Keratinocyte (primary cell): Measurements from ENCODE around the gene MXRA5. TPM values are rescaled to one million over a fixed set of nuclear protein-coding genes. Genes with fewer than 3 reads are reported as not detected.

Experiments
- DNase-seq: peaks from one replicate; pipeline ENCODE4 v3.0.0-alpha.2; 2011; ENCODE audit warnings: low read depth, missing footprints, low spot score
- FAIRE-seq: peaks from 2 replicates; lab custom pipeline; 2011; peaks lifted over from hg19 to GRCh38; lab: Jason Lieb, UNC
- H2AFZ ChIP-seq: 2 replicates; pipeline ENCODE4 v1.6.0; 2012; ENCODE audit warnings: low read length, control low read depth, inconsistent platforms; ENCODE audit not compliant: control insufficient read depth
- H3K27ac ChIP-seq: 2 replicates; pipeline ENCODE4 v1.5.1; 2011; ENCODE audit warnings: low read length; ENCODE audit not compliant: control insufficient read depth, insufficient read depth
- H3K27me3 ChIP-seq: 3 replicates; pipeline ENCODE4 v1.6.0; 2011; ENCODE audit warnings: low read length; ENCODE audit not compliant: control insufficient read depth, insufficient read depth; ENCODE audit errors: extremely low read depth
- H3K36me3 ChIP-seq, 2 experiments: 2 replicates in 1 of 2; 3 replicates in 1 of 2; pipeline ENCODE4 v1.5.1; 2011; ENCODE audit warnings: low read length in 2 of 2, mild to moderate bottlenecking in 1 of 2; ENCODE audit not compliant: control insufficient read depth in 2 of 2, insufficient read depth in 2 of 2; ENCODE audit errors: extremely low read depth in 1 of 2
- H3K4me1 ChIP-seq: 3 replicates; pipeline ENCODE4 v1.5.1; 2011; ENCODE audit warnings: low read length; ENCODE audit not compliant: control insufficient read depth, insufficient read depth; ENCODE audit errors: extremely low read depth
- H3K4me2 ChIP-seq: 3 replicates; pipeline ENCODE4 v1.6.0; 2011; ENCODE audit warnings: low read depth, low read length; ENCODE audit not compliant: control insufficient read depth, insufficient read depth; ENCODE audit errors: extremely low read depth
- H3K4me3 ChIP-seq, 3 experiments: fragments of 200-600 bp in 1 of 3; sonication (generic) in 1 of 3; 2 replicates in 2 of 3; 3 replicates in 1 of 3; pipeline ENCODE4 v1.5.1; 2011 to 2016; ENCODE audit warnings: low read length in 3 of 3, mild to moderate bottlenecking in 3 of 3, control low read depth in 2 of 3, inconsistent platforms in 1 of 3, low read depth in 1 of 3, mixed read lengths in 1 of 3, mixed run types in 1 of 3, moderate library complexity in 1 of 3; ENCODE audit not compliant: control insufficient read depth in 2 of 3, insufficient read depth in 2 of 3; ENCODE audit errors: extremely low read depth in 1 of 3
- H3K79me2 ChIP-seq: 2 replicates; pipeline ENCODE4 v1.6.0; 2012; ENCODE audit warnings: low read length; ENCODE audit not compliant: control insufficient read depth, insufficient read depth
- H3K9ac ChIP-seq: 3 replicates; pipeline ENCODE4 v1.6.0; 2011; ENCODE audit warnings: low read length; ENCODE audit not compliant: control insufficient read depth, insufficient read depth; ENCODE audit errors: extremely low read depth
- H3K9me1 ChIP-seq: 3 replicates; pipeline ENCODE4 v1.6.0; 2011; ENCODE audit warnings: low read length; ENCODE audit not compliant: control insufficient read depth, insufficient read depth; ENCODE audit errors: extremely low read depth
- H3K9me3 ChIP-seq: 2 replicates; pipeline ENCODE4 v1.5.1; 2012; ENCODE audit warnings: low read depth, low read length; ENCODE audit not compliant: control insufficient read depth
- H4K20me1 ChIP-seq: 3 replicates; pipeline ENCODE4 v1.6.0; 2011; ENCODE audit warnings: low read length; ENCODE audit not compliant: control insufficient read depth, insufficient read depth; ENCODE audit errors: extremely low read depth
- CTCF ChIP-seq, 3 experiments: IDR thresholded peaks in 1 of 3; conservative IDR thresholded peaks in 1 of 3; optimal IDR thresholded peaks in 1 of 3; 2 replicates in 2 of 3; 3 replicates in 1 of 3; pipeline versions ENCODE3 to v1.5.1; 2011; ENCODE audit warnings: low read length in 3 of 3, mild to moderate bottlenecking in 3 of 3, moderate library complexity in 2 of 3, control low read depth in 1 of 3, inconsistent platforms in 1 of 3; ENCODE audit not compliant: insufficient read depth in 2 of 3; ENCODE audit errors: extremely low read depth in 1 of 3
- EZH2 ChIP-seq: IDR thresholded peaks from one replicate; pipeline ENCODE4 v1.6.1; 2012; ENCODE audit warnings: inconsistent platforms, mild to moderate bottlenecking, low read length, moderate library complexity
- dilution Hi-C: fragments of 300-500 bp; cut with MboI; formaldehyde crosslinking; loops from one replicate; pipeline ENCODE4 v1.7.0; 2020; ENCODE audit warnings: low sequenced_read_pairs; ENCODE audit not compliant: extremely low pct_ligation_motif_present
- polyA plus RNA-seq, 5 experiments: library from polyadenylated mRNA; depleted of rRNA in 3 of 5; stranded (reverse) in 3 of 5; stranded (forward) in 1 of 5; unstranded in 1 of 5; fragments of >200 nt; gene quantifications; 1 replicate in 1 of 5; 2 replicates in 3 of 5; 3 replicates in 1 of 5; pipeline versions ENCODE4 v1.2.1 to v1.2.3, GENCODE V29; 2011 to 2012; ENCODE audit warnings: missing spikeins in 2 of 5, low read depth in 1 of 5, low replicate concordance in 1 of 5

The MXRA5 gene
- polyA plus RNA-seq, 1 donor (not counting 4 experiments of a cell fraction or from before 2014, with no cell fraction given), result 6.5 TPM

- Histone ChIP-seq H3K4me1 (peaks cover 8% of the 10 kb centered on the region), H2AFZ (no peak overlapping the region), H3K9me1 (no peaks in the 10 kb centered on the region), H3K4me3 (no peak overlapping the region), H3K9me3 (no peaks in the 10 kb centered on the region), H3K79me2 (no peaks in the 10 kb centered on the region), H3K27ac (no peak overlapping the region), H3K9ac (no peak overlapping the region), H3K27me3 (no peaks in the 10 kb centered on the region), H3K4me2 (peak overlapping the region; percentile 51), H3K36me3 (no peaks in the 10 kb centered on the region), H4K20me1 (no peaks in the 10 kb centered on the region)
- DNase-seq (peak; percentile 42), FAIRE-seq (peak; percentile 76)
- TF ChIP-seq CTCF (optimal IDR thresholded peaks at IDR 0.05 in 1 of 3, IDR thresholded peaks at IDR 0.05 in 1 of 3, conservative IDR thresholded peaks at IDR 0.05 in 1 of 3; ENCODE audit: extremely low read depth in 1 of 3, insufficient read depth in 2 of 3, low read length in 3 of 3), result no peak
- dilution Hi-C loops, result no loop called here
Observed at GRCh38 chrX:3384327-3384726, 37.9 kb upstream of the MXRA5 start.

DNA sequence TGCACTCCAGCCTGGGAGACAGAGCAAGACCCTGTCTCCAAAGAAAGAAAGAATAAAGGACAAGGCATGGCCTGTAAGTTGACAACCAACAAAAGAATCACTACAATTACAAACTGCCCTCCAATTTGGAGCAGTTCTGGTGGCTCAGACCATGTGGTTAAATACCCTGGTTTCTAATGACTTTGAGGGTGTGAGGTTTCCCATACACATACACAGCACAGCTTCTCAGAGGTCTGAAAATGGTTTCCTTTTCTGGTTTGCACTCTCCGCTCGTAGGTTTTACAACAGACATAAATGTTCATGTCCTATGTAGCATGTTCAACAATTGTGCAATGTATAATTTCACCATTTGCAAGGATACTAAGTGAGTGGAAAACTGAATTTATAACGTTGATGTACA, 34.2 kb upstream of the MXRA5 start:
- Histone ChIP-seq H3K4me2 (no peak overlapping the region), H4K20me1 (no peaks in the 10 kb centered on the region), H3K9ac (no peak overlapping the region), H3K9me3 (peaks cover 7% of the 10 kb centered on the region), H3K27me3 (no peaks in the 10 kb centered on the region), H2AFZ (no peak overlapping the region), H3K4me3 (no peak overlapping the region), H3K27ac (no peak overlapping the region), H3K79me2 (no peaks in the 10 kb centered on the region), H3K36me3 (no peaks in the 10 kb centered on the region), H3K9me1 (no peaks in the 10 kb centered on the region), H3K4me1 (peaks cover 16% of the 10 kb centered on the region)
- DNase-seq (no peak), FAIRE-seq (no peak)
- TF ChIP-seq EZH2, result no peak
- no peak for TF ChIP-seq CTCF (optimal IDR thresholded peaks at IDR 0.05 in 1 of 3, IDR thresholded peaks at IDR 0.05 in 1 of 3, conservative IDR thresholded peaks at IDR 0.05 in 1 of 3; ENCODE audit: extremely low read depth in 1 of 3, insufficient read depth in 2 of 3, low read length in 3 of 3)
- dilution Hi-C loops, result no loop called here
